Measurements from ENCODE around the gene STEAP4.

Gene STEAP4

DNA sequence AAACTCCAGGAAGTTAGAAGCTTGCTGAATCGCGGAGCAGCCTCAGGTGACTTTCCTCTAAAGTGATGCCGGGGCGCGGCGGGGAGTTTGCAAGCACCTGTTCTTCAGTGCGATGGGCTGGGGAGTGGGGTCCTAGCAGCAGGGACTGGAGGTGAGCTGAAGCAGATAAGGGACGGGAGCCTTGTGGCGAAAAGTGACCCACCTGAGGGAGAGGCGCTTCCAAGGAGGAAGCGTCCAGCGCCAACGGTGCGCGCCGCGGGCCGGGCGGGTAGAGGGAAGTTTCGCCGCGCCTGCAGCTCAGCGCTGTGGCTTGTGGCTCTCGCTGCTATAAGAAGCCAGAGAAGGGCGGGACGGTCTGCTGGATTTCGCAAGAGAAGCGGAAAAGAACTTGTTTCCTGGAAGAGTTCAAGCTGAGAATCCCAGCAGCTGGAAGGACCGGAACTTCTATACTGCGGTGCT, at the start of gene STEAP4:
Gene STEAP4 (minus strand): TSS at position 305 of the 459 bp plus-strand sequence. CDS start 22,625 bp downstream, outside the sequence.
- DNase-seq (ENCODE audit: low spot score), result peak; percentile 62

DNA sequence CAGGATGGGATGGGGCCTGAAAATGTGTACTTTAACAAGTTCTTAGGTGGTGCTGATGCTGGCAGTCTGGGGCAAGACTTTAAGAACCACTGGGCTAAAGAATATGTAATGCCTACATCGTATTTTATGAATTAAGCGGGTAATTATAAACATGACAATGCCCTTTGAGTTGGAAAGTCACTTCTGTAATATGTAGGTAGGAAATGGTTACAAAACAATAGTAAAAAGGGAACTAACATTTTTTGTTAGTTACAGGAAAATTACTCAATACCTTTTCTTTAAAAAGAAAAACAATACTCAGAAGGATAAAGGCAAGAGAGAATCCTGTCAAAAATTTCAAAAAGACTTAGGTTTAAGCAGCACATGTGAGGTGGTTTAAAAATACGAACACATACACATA, 48.3 kb upstream of the STEAP4 start:
- DNase-seq (ENCODE audit: low spot score), result no peak

DNA sequence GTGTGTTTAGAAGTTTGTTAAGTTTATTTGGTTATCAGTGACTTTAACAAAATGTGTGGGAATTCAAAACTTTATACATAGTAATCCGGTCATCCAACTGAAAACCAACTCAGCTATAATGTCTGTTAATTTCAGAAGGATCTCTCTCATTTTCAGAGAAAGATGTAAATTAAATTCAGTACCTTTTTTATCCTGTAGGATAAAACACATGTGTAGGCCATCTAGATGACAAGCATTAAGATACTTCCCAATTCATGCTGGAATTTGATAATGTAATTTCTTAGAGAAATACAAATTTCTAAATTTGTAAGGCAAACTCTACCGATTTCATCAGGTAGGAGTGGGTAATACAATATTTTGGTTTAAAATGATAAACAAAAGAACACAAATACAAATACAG, 43.4 kb upstream of the STEAP4 start:
- DNase-seq (ENCODE audit: low spot score), result no peak

DNA sequence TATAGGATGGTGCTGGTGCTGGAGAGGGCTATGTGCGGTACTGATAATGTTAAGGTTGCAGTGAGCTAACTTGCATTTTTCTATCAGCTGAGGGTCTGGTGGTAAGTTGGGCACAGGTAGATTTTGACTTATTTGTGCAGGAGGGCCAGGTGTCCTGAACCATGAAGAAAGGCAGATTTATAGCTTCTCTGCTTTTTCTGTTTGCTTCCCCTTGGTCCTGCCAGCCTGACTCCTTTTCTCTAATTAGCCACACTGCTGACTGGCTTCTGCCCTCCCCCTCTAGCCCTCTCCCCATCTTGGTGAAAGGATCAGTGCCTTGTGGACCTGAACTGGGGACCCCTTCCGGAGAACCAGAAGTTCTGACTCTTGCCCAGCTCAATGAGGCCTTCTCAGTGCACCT, 40.8 kb upstream of the STEAP4 start:
- no peak for DNase-seq (ENCODE audit: low spot score)

DNA sequence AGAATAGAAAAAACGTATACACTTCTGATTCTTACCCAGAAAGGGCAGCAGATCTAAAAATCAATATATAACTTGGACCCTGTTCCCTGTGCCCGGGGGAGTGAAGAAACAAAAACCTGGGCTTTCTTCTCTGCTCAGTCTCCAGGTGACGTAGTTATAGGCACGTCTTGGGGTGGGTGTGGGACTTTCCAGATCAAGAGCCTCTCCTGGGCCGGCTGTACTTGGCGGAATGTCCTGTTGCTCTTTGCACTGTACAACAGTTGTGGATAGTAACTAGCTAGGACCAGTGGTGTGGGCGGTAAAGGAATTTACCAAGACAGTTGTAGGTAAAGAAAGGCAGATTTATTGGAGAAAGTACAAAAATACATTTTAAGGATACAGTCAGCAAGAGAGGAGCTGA, 40.4 kb upstream of the STEAP4 start:
- no peak for DNase-seq (ENCODE audit: low spot score)

DNA sequence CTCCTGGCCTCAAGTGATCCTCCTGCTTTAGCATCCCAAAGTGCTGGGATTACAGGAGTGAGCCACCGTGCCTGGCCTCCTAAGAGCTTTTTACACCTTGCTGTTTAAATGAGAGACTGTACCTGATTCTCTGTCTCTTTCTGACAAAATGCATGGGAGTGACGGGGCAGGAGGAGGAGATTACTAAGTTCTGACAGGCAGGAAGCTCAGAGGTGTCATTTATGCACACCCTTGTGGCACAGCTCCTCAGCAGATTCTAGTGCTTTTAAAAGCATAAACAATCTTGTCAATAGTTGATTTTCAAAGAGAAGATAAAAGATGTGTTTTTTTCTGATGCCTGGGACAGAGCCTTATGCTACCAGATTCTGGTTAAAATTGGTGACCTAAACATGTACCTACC, 39.7 kb upstream of the STEAP4 start:
- DNase-seq (ENCODE audit: low spot score), result no peak

DNA sequence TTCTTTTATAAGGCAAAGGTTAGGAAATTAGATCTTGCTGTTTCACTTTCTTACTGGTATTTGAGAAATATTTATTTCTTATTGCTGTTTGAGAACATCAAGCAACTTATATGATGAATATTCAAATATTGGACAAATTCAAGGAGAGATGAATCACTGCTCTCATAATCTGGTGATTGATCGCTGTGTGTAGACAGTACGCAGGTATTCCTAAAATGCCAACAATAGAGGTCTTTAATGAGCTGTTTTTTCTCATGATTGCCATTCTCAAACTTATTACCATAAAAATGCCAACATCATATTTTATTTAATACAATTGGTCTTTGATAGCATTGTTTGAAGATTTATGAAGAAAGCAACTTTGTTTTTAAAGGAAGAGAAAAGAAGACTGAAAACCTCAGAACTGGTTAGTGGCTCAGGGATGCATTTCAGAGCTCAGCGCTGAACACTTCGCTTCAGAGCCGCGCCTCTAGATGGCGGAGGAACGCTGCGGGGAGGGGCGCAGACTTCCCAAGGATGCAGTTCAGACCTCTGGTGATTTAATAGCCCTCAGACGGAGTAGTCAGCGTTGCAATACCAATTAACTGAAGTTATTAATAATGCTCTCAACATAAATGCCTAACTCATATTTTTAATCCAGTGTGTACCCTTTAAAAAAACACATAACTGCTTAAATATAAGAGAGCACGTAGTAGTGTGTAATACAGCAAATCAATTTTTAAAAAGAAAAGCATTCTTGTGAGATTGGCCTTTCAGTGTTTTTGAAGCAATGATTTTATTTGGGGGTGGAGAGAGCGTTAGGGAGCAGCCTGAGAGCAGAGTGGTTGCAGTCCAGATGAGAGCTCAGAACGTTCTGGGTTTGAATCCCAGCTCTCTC, 38.5 kb upstream of the STEAP4 start:
- DNase-seq (ENCODE audit: low spot score), result peak; percentile 61

DNA sequence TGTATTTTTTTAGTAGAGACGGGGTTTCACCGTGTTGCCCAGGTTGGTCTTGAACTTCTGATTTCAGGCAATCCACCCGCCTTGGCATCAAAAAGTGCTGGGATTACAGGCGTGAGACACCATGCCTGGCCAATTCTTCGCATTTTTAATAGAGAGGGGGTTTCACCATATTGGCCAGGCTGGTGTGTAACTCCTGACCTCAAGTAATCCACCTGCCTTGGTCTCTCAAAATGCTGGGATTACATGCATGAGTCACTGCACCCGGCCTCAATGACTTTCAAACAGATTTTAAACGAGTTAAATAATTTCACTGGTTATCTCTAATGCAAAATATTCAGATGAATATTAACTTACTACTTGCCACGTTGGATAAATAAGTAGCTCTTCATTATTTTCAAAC, 37.6 kb upstream of the STEAP4 start:
- DNase-seq (ENCODE audit: low spot score), result no peak

DNA sequence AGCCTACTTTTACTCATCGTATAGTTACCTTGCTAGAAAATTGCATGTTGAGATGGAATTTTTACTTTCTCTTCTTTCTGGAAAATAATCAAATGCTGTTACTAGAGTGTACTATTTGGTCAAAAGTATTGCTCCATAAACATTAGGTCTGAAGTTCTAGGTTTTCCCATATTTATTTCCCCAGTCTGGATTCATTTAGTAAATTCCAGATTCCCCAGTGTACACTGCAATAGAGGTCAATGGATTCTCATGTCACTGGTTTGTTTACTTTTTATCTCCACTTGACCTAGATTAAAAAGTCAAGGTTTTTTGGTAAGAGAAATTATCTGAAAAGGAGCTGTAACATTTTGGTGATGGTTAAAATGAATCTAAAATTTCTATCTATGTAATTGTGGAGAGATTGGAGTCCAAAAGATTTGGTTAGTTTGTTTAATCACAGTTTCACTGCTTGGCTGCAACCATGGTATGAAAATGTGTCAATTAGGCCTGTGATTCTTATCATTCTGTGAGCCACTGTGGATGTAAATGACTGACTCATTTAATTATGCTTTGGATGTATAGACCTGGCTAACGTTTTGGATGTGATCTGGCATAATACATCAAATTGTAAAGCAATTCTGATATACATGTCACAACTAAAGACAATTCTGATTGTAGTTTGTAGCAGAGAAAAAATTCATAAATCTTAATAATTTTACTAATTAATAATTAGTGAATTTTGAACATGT, 32.7 kb upstream of the STEAP4 start:
- DNase-seq (ENCODE audit: low spot score), result no peak

DNA sequence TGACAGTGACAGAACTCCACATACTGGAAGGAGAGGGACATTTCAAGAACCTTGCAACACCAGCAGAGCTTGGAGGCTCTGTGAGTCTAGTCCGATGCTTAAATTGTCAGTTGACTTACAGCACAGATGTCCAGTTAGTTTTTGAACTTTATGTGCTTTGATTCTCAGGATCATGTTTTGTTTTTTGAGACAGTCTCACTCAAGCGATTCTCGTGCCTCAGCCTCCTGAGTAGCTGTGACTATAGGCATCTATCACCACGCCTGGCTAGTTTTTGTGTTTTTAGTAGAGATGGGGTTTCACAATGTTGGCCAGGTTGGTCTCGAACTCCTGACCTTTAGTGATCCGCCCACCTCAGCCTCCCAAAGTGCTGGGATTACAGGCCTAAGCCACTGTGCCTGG, 31.8 kb upstream of the STEAP4 start:
- DNase-seq (ENCODE audit: low spot score), result no peak

DNA sequence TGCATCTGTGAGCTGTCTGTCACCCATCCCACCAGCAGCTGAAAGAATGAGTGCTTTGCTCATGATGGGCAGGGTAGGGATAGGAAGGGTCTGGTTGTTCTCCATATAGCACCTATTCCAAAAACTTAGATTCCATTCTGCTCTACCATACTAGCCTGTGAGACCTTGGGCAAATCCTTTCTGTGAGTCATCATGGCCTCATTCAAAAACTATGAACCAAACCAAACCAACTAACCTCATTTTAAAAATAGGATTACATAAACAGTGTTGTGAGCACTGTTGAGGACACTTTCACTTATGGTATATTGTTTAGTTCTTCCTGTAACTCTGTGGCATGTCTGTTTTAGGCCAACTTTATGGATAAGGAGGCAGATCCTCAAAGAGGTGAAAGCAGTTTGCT, 30.9 kb upstream of the STEAP4 start:
- peak; percentile 28 for DNase-seq (ENCODE audit: low spot score)

DNA sequence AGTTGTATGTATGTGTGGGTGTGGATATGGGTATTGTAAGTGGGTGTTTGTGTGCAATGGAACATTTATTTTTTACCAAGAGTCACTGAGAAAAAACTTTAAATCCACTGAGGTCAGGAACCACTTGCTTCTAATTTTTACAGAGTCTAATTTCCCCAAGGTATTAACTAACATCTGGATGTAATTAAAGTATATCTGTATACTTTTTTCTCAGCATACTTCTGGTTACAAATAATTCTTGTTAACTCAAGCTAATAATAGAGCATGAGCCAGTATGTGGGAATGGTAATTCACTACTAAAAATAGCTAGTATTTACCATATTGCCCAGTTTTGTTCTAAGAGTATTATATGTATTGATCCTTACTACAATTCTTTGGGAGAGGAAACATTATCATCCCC, 24.6 kb upstream of the STEAP4 start:
- no peak for DNase-seq (ENCODE audit: low spot score)

DNA sequence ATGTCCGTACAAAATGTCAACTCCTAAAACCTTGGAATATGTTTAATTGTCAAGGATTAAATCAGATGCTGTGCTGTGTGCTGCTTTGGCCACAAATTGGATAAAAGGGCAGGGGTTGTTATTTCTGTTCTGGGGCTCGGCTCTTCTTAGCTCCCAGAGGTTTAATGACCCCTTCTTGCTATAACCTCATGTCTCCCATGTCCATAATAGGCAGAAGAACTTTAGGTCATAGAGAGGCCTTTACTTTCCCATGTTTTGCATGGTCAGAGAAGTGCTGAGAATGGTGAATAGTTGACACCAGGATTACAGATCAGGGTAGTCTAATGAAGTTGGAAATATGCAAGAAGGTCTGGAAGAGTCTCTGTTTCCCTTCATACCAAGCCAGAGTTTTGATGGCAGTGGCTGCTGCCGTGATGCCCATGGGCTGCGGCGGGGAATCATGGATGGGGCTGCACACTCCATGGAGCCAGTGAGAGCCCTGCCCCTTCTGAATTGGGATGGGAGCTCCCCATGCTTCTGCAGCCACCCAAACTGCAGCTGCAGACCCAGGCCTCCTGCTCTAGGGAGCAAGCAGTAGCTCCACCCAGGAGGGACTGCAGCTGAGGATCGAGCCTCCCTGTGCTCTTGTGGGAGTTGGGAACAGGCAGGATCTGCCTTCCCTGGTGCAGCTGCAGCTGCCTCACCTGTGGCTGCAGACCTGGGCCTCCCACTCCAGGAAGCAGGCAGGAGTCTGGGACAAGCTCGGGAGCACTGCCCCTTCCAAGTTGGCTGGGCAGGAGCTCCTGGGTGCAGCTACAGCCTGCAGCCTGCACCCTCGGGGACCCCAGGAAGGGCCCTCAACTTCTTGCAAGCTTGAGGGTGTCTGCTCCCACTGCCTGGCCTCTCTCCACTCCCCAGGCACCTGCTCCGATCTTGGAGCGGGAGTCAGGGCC, 23.1 kb upstream of the STEAP4 start:
- no peak for DNase-seq (ENCODE audit: low spot score)

DNA sequence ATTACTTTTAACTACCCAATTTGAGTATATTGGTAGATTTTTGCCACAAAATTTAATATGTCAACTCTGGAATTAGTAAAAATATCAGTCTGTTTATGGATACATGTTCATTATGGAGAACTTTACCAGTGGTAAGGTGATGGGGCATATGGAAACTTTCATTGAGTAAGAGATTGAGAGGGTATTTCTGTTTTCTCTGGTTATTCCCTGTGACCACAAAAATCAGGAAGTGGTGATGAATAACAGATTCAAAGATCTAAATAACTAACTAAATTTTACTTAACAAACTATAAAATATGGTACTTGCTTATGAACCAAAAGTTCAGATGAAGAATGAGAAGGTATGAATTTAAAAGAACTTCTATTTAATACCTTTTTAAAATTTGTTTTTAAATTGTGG, 22.1 kb upstream of the STEAP4 start:
- no peak for DNase-seq (ENCODE audit: low spot score)

DNA sequence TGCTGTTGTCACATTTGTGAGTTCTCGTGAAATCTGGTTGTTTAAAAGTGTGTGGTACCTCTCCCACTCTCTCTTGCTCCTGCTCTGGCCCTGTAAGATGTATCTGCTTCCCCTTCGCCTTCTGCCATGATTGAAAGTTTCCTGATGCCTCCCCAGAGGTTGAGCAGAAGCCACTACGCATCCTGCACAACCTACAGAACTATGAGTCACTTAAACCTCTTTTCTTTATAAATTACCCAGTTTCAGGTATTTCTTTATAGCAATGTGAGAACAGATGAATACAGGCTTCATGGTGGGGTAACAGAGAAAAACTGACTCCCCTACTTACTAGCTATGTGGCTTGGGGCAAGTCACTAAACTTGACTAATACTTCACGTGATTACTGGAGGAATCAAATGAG, 18.0 kb upstream of the STEAP4 start:
- no peak for DNase-seq (ENCODE audit: low spot score)

DNA sequence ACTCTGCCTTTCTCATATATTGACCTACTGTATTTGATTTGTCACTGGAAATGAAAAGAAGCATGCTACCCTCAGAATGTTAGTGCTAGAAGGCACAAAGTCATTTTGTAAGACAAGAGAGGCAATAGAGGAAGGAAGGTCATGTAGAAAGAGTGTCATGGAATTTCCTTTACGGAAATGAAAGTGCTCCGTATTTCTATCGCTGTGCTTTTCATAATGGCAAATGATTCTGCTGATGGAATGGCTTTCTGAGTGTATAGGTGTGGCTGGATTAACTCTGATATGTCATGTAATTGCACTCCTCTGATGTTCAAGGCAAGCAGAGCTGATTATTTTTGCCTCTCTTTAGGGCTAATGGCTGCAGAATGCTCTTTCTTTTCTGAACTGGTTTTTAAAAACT, 15.5 kb upstream of the STEAP4 start:
- no peak for DNase-seq (ENCODE audit: low spot score)

DNA sequence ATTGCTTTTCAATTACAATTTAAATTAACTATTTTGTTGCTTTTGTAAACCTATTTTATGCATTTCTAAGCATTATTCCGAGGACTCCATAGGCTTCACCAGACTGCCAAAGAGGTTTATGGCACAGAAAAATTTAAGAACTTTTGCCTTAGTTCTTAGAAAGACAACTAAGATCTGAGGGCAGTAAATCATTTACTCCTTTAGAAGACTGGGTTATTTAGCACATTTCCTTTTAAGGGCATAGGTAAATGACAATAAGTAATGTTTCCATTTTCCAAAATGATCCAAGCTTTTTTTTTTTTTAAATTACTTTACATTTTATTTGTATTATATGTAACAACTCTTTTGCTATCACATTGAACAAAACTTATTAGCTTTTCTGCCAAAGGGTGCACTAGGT, 15.0 kb upstream of the STEAP4 start:
- DNase-seq (ENCODE audit: low spot score), result no peak

DNA sequence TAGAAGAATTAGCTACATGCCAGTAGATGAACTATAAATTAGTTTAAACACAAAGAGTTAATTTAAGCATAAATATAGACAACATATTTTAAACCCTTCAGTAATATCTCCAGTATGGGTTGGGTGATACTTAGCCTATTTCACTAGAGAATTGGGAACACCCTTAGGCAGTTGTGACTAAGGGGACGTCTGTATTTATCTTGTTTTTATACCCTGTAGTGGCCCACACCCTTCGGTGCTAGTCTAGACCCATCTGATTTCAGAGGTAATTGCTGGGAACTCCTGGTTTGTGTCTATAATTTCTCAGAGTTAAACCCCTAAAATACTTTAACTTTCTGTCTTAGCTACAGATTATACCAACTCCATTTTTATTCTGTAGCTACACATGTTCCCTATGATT, 11.5 kb upstream of the STEAP4 start:
- no peak for DNase-seq (ENCODE audit: low spot score)

DNA sequence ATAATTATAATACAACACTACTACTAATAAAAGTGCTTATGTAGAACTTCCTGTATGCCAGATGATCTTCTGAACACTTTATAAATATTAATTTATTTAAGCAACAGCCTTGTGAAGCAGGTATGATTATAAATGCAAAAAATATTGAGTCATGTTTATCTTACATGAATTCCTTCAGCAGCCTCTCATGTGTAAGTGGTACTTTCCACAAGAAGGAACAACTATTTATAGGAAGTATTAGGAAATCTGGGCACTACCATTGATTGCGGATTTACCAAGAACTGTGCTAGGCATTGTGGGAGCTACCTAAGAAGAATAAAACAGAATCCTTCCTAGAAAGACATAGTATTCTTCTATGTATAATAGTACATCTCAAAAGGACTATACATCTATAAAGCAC, 10.7 kb upstream of the STEAP4 start:
- DNase-seq (ENCODE audit: low spot score), result no peak

DNA sequence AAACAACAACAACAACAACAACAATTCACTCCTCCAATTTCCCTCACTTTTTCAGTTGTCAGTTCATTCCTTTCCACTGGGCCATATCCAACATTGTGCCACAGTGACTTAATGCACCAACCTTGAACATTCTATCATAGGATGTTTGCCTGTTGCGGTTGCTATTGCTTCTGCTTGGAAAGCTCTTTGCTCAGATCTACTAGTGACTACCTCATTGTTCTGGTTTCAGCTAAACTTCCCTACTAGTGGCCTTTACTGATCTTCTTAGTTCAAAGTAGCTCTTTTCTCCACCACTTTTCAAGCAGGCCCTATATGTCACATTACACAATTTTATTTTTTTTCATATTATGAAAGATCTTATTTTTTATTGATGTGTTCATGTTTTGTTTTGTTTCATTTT, 9.8 kb upstream of the STEAP4 start:
- no peak for DNase-seq (ENCODE audit: low spot score)

DNA sequence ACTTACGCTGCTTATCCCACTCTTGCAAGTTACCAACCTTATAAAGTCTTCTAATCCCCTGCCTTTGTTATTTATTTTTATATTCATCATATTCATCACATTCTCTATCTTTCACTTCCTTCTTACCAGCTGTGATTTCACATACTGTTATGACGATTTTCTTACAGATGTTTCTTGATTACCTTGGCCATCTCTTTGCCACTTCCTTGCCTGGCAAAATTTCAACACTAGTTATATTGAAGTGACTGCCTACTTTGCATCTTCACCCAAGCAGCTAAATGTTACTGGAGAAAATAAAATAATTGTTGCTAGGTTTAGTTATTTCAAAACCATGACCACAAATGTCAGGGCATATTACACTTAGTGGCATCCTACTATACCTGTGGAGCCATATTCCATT, 8.8 kb upstream of the STEAP4 start:
- no peak for DNase-seq (ENCODE audit: low spot score)

DNA sequence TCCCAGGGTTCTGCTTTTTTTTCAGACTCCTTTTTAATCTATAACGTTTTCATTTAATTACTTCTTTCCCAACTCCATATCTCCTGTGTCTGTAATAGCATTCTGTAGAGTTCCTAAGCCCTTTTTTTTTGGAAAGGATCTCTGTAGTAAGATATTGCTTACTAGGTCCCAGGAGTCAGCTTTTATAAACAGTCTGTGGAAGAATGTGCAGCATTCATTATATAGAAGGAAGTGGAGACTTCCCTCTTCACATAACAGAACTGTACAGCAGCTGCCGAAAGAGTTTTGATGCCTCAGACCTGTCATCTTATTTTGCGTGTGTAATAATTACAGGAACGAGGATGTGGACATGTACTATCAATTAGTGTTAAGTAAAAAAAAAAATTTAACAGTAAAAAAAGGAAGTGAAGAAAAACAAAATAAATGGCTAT, 7.4 kb upstream of the STEAP4 start:
- no peak for DNase-seq (ENCODE audit: low spot score)

All from AG20443 (cell line).